ENCODE measurements around the gene PCCA.
"Not testable (repeated sequence)": the region's sequence is repeated elsewhere in the genome, so short reads cannot be mapped to it uniquely, and the experiment has no call there.

Gene PCCA

GRCh38 chr13:100197116-100197515, 108.2 kb downstream of the PCCA start:
- DNase-seq (ENCODE audit: low spot score), result no peak

GRCh38 chr13:100197591-100198365, 108.9 kb downstream of the PCCA start:
- DNase-seq (ENCODE audit: low spot score), result no peak

- DNase-seq (ENCODE audit: low spot score), result peak; percentile 55
Observed at GRCh38 chr13:100203696-100204367, 114.9 kb downstream of the PCCA start.

- DNase-seq (ENCODE audit: low spot score), result no peak
Observed at GRCh38 chr13:100208002-100208401, 119.1 kb downstream of the PCCA start.

- no peak for DNase-seq (ENCODE audit: low spot score)
Observed at GRCh38 chr13:100208626-100209025, 119.7 kb downstream of the PCCA start.

- peak; percentile 60 for DNase-seq (ENCODE audit: low spot score)
Observed at GRCh38 chr13:100209857-100210825, 121.2 kb downstream of the PCCA start.

- no peak for DNase-seq (ENCODE audit: low spot score)
Observed at GRCh38 chr13:100211016-100211710, 122.3 kb downstream of the PCCA start.

- DNase-seq (ENCODE audit: low spot score), result no peak
Observed at GRCh38 chr13:100212904-100213553, 124.1 kb downstream of the PCCA start.

GRCh38 chr13:100213576-100213975, 124.7 kb downstream of the PCCA start:
- no peak for DNase-seq (ENCODE audit: low spot score)

- DNase-seq (ENCODE audit: low spot score), result peak; percentile 15
Observed at GRCh38 chr13:100214886-100215285, 126.0 kb downstream of the PCCA start.

- DNase-seq (ENCODE audit: low spot score), result no peak
Observed at GRCh38 chr13:100221166-100221565, 132.3 kb downstream of the PCCA start.

- not testable (repeated sequence) for DNase-seq (ENCODE audit: low spot score)
Observed at GRCh38 chr13:100223966-100224530, 135.2 kb downstream of the PCCA start.

GRCh38 chr13:100229603-100230002, 140.7 kb downstream of the PCCA start:
- no peak for DNase-seq (ENCODE audit: low spot score)

GRCh38 chr13:100230769-100231149, 141.9 kb downstream of the PCCA start:
- DNase-seq (ENCODE audit: low spot score), result no peak

- no peak for DNase-seq (ENCODE audit: low spot score)
Observed at GRCh38 chr13:100231176-100231575, 142.3 kb downstream of the PCCA start.

GRCh38 chr13:100234006-100234405, 145.1 kb downstream of the PCCA start:
- DNase-seq (ENCODE audit: low spot score), result no peak

- DNase-seq (ENCODE audit: low spot score), result peak; percentile 13
Observed at GRCh38 chr13:100234524-100235136, 145.7 kb downstream of the PCCA start.

- DNase-seq (ENCODE audit: low spot score), result peak; percentile 65
Observed at GRCh38 chr13:100235311-100235901, 146.5 kb downstream of the PCCA start.

GRCh38 chr13:100240109-100240779, 151.4 kb downstream of the PCCA start:
- DNase-seq (ENCODE audit: low spot score), result no peak
